ENCODE measurements around the gene EYA2.

DNA sequence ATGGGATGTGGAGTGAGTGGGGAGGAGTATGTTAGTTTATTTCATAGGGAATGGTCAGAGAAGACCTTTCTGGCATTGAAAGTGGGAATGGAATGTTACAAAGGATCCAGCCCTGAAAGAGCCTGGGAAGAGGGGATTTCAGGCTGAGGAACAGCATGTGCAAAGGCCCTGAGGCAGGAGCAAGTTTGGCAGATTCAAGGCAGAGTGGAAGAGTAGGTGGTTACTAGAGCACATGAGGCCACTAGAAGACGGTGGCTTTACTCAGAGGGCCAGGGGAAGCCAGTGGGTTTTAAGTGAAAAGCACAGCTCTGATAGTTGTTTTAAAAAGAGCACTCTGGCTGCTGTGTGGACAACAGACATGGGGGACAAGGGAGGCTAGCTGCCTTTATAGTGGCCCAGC is 234.7 kb downstream of the EYA2 start:
- TF ChIP-seq, protein P1, sequence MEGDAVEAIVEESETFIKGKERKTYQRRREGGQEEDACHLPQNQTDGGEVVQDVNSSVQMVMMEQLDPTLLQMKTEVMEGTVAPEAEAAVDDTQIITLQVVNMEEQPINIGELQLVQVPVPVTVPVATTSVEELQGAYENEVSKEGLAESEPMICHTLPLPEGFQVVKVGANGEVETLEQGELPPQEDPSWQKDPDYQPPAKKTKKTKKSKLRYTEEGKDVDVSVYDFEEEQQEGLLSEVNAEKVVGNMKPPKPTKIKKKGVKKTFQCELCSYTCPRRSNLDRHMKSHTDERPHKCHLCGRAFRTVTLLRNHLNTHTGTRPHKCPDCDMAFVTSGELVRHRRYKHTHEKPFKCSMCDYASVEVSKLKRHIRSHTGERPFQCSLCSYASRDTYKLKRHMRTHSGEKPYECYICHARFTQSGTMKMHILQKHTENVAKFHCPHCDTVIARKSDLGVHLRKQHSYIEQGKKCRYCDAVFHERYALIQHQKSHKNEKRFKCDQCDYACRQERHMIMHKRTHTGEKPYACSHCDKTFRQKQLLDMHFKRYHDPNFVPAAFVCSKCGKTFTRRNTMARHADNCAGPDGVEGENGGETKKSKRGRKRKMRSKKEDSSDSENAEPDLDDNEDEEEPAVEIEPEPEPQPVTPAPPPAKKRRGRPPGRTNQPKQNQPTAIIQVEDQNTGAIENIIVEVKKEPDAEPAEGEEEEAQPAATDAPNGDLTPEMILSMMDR (optimal IDR thresholded peaks at IDR 0.05 in 1 of 3, IDR thresholded peaks at IDR 0.05 in 1 of 3, conservative IDR thresholded peaks at IDR 0.05 in 1 of 3; ENCODE audit: extremely low read depth in 1 of 3, insufficient read depth in 2 of 3, low read length in 3 of 3), result no peak
- no peak for TF ChIP-seq EZH2 (IDR thresholded peaks at IDR 0.05; ENCODE audit: low read length)
